ENCODE results near the gene BMAL1.

The BMAL1 gene

DNA sequence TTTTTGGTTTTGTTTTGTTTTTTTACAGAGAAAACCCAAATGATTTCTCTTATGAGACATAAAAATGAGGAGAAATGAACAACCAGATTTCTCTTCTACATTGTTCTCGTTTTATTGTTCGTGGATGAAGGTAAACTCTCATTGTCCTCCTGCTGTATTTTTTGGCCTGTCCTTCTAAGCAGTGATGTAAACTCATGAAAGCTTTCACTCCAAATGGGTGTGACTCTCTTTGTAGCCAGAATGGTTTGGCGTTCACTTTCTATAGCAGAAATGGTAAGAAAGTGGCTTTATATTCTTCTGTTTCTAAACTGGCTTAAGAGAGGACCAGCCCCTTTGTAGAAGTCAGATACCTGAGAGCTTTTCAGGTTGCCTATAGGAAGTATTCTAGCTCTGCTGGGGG, 15.5 kb upstream of the BMAL1 start:
- DNase-seq: no peak

DNA sequence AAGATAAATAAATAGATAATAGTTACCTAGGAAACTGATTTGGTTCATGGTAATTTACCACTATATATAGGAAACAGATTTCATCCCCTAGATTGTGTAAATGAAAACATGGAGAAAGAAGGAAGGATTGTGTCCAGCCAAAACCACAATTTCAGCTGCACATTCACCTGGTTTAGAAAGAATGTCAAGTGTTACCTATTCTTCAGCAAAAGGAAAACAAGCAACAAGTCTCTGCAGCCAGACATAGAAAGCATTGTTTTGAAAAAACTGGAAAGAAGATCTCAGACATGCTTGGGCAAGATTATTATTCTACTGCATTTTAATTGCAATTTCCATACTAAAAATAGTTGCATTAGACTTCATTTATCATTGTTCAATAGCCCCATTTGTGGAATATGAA, 8.8 kb upstream of the BMAL1 start:
- DNase-seq: no peak

DNA sequence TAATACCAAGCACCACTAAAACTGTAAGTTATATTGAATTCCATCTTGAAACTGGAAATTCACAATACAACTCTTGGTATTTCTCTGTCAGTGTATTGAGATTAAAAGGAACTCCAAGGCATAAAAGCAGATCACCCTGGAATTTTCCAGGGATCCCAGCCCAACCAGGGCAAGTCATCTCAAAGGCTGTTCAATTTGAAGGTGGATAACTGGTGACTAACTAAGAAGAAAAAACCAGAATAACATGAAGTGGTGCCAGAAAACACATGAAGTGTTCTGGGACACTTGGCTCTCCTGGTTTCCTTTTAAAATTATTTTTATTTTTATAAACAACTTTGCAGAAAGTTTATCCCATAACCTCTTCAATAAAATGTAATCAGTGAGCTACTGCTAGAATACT, 7.8 kb upstream of the BMAL1 start:
- DNase-seq: no peak

DNA sequence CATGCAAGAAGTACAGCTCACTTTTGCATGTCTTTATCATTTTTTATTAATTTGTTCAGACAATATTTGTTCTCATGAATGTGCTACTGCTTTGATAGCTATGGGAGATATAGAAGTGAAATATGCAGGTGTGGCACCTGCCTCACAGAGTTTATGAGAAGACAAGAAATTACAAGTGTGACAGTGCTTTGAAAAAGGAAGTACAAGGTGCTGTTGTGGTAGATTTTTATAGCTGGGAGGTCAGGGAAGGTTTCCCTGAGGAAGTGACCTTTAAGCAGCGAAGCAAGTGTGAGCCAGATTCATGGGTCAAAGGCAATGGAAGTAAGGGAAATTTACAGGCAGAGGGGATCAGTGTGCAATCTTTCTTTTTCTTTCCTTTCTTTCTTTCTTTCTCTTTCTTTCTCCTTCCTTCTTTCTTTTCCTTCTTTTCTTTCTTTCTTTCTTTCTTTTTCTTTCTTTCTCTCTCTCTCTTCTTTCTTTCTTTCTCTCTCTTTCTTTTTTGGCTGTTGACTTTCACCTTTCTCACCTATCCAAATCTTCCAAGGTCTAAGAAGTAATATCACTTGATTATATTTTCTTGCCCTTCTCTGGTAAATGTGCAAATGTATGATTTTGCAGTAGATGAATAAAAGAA, 6.4 kb upstream of the BMAL1 start:
- DNase-seq: no peak

DNA sequence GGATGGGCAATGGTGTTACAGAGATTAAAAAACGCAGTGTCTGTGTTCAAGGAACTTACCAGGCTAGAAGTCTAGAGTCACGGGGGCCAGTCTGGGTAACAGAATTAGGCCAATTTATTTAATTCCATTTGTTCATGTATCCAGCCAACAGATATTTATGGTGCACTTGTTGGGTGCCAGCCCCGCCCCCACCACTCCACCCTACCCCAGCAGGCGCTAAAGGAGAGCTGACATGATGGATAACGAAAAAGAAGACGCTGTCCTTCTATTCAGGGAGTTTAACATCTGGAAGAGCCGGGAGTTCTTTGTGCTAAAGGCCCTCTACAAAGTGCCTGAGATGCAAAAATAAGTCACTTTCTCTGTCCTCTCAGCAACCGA, 1.1 kb upstream of the BMAL1 start:
- DNase-seq: no peak

DNA sequence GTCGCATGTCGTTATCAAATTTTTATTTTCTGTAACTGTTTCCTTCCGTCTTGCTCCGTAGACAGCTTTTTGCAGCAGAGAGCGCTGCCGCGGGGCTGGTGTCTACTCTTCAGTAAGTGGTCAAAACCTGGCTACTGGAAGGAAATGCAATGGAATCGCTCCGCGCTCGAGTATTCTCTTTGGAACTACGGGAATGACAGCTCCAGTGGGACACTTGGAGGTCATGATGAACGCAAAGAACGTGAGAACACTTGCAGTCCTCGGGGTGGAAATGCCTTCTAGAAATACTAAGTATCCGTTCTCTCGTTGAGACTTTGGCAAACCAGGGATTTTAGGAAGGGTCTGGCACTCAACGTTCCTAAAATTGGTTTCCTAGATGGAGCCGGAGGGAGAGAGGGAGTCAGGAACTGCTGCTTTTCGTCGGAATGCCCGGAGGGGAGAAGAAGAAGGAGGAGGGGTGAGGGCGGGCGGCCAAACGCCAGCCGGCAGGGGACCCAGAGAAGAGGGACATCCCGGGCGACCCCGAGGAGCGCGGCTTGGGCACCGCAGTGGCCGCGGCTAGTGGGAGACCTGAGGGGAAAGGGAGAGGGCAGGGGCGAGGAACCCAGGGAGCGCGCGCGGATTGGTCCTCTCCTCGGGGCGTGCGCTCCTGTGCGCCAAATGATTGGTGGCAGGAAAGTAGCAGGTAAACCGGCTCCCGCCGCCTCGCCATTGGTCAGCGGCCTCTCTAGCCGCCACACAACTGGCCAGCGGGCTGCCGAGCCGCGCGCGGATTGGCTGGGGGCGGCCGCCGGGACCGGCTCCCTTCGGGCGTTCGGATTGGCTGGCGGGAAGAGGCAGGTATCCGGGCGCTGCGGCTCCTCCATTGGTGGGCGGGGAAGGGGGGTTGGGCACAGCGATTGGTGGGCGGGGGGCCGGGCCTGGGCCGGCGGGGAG, 490 bp upstream of the BMAL1 start:
- peak; percentile 98 for DNase-seq

DNA sequence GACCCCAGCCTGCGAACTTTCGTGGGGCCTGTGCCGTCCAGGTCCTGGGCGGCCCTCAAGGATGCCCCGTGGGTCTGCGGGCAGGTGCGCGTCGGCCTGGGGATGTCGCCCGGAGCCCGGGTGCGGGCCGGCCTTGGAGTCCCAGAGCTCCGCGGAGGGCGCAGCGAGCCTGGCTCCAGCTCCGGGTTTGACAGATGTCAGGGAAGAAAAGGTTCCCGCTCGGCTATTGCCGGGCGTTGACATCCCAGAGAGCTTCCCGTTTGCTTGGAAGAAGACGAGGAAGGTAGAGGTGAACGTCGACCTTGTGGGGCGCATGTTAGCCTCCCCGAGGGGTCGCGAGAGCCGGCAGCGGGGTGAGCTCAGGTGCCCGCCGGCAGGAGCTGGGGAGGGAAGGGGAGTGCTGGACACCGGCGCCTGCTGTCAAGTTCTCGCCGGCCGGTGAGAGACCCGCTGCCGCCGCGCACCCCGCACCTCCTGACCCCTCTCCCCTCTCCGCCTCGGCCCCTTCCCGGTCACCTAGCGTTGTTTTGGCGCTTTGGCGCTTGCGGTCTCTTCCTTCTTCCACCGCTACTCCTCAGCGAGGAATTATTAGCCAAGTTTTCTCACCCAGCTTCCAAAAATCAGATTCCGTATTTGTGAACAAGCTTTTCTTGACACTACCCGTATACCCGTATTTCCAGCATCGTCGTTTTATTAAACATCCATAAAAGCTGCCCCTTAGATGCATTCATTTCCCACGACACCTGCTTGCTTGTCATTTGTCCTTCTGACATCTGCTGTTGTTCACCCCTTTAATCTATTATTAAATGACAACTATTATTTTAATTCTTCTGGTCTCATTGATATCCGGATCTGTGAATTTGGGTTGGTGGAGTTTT, 1.3 kb downstream of the BMAL1 start:
- no peak for DNase-seq

DNA sequence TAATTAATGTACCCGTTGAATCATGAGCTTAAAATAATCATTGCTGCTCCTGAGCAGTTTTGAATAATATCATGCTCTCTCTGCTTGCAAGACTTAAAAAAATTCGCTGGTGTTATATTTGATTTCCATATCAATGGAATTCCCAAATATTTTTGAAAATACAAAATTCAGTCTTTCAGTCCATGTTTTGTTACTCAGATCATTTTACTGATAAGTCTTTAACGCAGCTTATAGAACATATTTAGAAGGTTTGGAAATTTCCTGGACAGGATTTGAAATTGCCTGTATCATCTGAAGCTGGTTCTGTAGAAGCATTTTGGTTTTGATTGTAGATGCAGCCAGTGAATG, 1.9 kb downstream of the BMAL1 start:
- DNase-seq: no peak

DNA sequence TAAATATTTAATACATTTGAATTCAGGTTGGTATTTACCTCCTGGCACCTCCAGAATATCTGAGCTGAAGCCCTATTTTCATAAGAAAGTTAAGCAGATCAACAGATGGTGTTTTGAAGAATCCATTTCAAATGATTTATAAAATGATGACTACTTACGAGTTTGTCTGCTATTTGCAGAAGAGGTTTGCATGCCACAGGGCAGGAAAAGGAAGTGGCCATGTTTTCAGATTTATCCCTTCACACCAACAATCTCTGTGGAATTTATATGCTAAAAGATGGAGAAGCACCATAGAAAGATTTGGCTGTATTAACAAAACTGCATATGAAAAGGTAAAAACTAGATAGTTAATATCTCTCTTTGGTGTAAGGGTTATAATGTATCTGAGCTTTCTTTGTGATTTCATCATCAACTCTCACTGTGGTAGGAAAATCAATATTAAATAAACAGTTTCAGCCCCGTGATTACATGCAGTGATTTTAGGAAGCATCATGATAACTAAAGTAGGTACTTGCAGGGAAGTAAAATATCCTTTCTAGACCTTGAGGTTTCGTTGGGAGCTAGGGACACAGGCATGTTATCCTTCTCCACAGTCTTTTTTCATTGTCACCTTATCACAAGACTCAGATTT, 2.6 kb downstream of the BMAL1 start:
- DNase-seq: no peak

DNA sequence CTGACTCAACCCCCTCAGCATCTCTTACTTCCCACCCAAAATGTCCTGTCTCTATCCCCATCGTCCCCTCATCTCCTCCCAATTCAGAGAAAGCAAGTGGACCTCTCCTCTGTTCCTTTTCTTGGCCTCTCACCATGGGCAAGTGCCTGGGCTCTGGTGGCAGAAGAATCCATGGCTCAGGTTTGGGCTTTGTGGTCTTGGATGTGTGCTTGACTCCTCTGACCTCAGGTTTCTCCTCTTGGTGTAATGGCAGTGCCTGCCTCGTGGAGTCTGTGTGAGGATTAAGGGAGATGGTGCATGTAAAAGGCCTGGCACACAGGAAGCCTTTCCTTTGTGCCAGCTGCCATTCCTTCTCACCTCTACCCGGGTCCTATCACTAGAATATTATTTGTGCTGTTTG, 3.2 kb downstream of the BMAL1 start:
- DNase-seq: no peak

DNA sequence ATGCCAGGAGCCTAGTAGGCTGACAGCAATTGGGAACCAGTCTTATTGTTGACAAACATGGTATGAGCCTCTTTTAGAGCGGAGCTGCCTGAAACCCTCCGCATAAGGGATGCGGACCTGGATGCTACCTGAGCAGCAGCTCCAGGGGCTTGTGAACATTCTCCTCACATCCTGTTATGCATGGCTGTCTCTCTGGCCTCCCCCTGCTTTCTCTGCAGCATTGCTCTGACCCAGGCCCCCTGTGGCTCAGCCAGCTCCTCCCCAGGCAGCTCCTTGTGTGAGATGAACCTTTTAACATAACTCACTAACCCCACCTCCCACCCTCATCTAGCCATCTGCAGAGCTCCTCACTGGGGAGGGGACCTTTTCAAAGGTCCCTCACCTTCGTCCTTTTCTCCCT, 6.0 kb downstream of the BMAL1 start:
- no peak for DNase-seq

DNA sequence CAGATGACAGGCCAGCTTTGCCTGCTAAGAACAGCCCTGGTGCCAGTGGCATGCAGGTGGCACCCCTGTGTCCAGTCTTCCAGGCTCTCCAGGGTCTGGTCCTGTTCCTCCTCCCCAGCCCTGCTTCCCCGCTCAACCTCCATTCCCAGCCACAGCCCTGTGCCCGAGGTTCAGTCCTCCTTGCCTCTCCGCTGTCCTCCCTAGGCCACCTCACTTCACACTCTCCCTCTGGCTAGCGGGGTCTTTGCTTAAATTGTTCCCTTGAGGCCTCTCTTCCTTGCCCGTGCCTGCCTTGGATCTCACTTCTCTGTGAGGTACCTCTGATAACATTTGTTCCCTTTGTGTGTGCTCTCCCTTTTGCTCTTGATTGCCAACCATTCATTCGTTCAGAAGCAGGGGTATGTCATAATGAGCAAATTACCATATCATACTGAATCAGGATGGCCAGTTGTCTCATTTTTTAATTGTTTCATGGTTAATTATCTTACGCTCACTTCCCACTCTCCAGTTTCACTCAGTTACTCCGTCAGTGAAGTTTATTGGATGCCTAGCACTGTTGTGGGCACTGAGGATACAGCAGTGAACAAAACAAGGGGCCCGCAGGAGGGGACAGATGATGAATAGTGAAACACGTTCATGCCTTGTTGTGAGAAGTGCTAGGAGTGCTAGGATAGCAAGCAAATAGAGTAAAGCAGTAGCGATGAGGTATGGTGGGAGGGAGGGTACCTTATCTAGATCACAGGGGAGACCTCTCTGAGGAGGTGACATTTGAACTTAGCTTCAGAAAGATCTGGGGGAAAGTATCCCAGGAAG, 7.4 kb downstream of the BMAL1 start:
- no peak for DNase-seq

DNA sequence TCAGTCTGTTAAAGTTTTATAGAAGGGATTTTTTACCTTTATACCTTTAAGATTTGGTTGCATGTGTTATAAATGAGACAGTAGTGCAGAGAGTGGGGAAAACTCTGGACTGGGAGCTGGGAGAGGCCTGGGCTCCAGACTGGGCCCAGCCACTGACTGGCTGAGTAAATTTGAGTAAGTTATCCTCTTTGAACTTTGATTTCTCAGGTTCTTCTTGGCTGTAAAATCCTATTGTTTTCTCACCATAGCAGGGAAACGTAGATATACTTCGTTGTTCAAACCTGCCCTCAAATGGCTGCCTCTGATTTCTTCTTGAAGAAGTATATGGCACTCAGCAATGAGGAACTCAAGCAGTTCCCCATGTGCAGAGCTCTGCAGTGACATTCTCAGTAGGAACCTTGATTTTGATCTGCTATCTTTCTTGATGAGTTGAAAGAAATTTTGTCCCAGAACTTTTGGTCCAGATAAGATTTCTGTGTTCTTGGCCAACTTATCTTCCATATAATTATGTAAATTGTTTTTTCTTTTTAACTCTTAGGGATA, 8.8 kb downstream of the BMAL1 start:
- no peak for DNase-seq

DNA sequence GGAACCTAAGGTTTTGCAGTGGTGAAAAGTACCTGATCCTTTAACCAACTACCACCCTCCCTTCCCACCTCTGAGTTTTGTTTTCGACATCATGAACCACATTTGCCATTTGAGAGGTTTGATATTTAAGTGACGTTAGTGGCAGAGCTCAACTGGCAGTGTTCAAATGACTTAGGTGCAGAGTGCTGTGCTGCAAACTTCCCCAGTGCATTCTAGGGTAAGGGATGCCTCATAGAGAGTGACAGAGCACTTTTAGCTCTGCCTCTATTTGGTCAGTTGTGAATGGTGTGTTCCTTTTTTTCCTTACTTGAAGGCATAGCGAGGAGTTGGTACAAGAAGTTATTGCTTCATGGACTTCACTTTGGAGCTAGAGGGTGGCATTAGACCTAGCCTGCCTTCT, 9.4 kb downstream of the BMAL1 start:
- no peak for DNase-seq

DNA sequence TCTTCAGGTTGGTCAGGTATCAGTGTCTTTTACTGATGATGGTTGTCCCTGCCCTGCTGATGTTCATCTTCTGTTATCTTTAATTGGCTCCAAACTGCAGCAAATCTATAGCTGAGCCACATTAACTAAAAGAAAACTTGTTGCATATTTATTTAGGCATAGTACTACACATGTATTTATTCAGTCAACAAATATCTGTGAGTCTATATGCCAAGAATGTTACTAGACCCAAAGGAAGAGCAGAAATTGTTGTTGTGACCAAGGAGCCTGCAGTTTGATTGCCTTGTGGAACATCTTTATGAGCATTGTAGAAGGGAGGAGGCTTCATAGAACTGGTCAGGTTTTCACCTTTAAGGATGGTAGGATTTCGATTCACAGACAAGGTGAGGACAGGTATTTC, 10.1 kb downstream of the BMAL1 start:
- no peak for DNase-seq

DNA sequence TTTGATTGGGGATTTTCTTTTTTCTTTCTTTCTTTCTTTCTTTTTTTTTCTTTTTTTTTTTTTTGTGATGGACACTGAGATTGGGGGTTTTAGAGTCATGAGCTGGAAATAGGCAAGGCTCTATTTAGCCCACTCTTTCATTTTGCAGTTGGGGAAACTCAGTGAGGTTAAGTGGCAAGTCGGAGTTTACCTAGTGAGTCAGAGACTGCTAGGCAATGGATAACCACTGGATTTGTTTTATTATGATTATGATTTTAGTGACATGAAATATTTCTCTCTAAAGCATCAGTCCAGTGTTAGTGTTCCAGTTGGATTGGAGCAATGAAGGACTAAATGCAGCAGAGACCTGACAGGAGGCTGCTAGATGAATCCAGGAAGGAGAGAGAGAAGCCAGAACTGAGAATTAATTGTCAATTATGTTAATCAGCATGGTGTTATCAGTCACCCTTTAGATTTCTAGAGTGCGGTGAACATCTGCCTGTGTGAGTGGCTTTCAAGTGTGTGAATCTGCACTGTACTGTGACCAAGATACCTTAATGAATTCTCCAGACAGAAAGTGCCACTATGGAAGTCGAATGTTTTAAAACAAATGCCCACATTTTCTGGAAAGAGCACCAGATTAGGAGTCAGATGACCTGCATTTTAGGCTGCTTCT, 10.9 kb downstream of the BMAL1 start:
- no peak for DNase-seq

DNA sequence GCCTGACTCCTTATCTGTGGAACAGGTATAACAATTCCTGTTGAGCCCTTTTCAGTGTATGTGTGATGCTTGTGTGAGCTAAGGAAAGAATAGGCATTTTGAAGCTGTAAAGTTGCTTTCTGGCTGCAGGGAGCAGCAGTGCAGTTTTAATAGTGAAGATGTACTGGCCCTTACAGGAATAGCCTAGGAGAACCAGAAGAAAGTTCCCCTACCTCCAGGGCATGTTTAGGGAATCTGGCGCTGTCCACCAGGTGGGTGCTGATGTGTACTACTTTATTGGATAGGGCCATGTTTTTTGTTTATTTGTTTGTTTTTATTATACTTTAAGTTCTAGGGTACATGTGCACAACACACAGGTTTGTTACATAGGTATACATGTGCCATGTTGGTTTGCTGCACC, 11.5 kb downstream of the BMAL1 start:
- no peak for DNase-seq

DNA sequence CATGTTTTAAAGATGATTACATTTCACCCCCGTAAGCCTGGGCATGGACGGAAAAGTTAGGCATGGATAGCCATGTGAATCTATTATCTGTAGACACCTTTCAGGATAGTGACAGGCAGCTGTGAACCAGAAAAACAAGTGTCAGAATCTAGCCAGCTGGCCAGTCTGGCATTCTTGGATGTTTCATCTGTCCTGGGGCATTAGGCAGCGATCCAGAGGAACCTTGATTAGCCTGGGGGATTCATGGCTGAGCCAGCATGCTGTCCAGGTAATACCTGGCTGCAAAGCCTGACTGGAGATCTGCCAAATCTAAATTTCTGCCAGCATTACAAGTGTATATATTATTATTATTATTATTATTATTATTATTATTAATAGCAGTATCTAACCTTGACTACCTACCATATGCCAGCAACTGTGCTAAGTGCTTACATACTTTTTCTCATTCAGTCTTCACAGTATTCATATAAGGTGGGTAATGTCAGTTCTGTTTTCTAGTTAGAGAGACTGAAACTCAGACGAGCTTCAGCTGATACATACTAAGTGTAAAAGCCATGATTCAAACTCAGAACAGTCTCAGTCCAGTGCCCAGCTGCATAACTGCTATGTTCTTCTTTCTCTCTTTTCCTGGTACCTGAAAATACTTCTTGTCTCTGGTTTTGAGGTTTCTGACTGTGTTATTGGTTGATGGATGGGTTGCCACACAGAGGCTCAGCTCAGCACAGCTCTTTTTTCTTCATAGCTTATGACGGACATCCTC, 12.8 kb downstream of the BMAL1 start:
- no peak for DNase-seq

DNA sequence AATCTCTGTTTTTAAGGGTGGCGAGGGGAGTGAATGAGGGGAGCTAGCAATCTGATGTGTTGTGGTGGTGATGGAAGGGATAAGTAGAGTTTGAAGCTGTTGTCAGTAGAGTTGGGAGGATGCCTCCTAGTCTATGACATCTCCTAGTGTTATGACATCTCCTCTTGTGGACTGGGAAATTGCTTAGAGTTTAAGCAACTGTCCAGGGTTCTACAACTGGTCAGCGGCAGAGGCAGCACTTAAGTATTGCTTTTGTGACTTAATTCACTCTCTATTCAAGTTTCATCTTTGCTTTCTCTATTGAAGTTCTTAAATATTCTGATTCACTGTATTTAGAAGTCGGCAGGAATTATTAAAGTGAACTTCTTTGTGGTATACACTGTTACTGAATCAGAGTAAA, 13.8 kb downstream of the BMAL1 start:
- DNase-seq: no peak

DNA sequence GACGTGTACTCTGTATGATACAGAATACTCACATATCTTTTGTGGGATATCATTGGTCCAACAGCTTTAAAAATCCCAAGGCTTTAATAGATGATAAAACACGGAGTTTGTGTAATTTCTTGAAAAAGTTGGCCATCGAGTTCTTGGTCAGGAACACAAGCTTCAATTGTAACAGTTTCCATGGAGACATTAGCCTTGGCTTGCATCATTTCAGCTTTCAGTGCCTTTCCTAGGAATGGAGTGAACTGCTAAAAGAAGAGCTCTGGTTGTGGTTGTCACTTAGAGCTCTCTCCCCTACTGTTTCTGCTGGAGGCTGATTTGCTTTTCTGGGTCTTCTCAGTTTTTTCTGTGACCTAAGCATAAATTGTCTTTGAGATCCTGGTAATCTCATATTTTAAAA, 14.2 kb downstream of the BMAL1 start:
- DNase-seq: no peak

DNA sequence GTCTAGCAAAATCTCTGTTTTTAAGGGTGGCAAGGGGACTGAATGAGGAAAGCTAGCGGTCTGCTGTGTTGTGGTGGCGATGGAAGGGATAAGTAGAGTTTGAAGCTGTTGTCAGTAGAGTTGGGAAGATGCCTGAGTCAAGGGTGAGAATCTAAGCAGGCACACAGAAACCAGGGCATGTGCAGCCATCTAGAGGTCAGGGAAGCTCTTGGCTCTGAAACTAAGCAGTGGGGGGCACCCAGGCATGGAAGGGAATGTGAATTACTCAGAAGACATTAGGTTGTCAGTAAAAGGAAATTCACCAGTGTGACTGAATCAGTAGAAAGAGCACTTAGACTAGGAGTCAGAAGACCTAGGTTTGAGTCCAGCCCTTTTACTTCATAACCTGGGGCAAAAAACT, 15.4 kb downstream of the BMAL1 start:
- no peak for DNase-seq

All from right hindlimb (tissue), 1 donor.